Body of pancreas (tissue), 4 donors: ENCODE results near the gene ORAI2.

Source experiments
- POLR2A ChIP-seq, 3 donors: fragments of 450-650 bp; IDR thresholded peaks; one replicate each; pipeline ENCODE4 v1.6.1; 2016; ENCODE audit warnings: antibody characterized with exemption in 3 of 3, mild to moderate bottlenecking in 2 of 3
- TF ChIP-seq, protein P1 (sequence below), 7 experiments: fragments of 450-650 bp in 4 of 7; fragments of 200-600 bp in 3 of 7; sonication (generic) in 3 of 7; IDR thresholded peaks; one replicate each; pipeline ENCODE4 v1.5.1; 2016 to 2019; ENCODE audit warnings: antibody characterized with exemption in 7 of 7

DNA sequence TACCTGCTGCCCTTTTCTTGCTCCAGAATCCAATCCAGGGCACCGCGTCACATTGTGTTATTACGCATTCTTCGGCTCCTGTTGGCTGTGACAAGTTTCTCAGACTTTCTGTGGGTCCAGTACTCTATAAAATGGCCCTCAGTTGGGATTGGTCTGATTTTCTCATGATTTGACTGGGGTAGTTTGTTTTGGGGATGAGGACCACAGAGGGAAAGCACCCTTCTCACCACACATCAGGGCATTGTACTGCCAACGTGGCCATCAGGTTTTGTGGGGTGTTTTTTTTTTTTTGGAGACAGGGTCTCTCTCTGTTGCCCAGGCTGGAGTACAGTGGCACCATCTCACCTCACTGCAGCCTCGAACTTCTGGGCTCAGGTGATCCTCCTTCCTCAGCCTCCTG, 17.0 kb upstream of the ORAI2 start:
- TF ChIP-seq, protein P1, sequence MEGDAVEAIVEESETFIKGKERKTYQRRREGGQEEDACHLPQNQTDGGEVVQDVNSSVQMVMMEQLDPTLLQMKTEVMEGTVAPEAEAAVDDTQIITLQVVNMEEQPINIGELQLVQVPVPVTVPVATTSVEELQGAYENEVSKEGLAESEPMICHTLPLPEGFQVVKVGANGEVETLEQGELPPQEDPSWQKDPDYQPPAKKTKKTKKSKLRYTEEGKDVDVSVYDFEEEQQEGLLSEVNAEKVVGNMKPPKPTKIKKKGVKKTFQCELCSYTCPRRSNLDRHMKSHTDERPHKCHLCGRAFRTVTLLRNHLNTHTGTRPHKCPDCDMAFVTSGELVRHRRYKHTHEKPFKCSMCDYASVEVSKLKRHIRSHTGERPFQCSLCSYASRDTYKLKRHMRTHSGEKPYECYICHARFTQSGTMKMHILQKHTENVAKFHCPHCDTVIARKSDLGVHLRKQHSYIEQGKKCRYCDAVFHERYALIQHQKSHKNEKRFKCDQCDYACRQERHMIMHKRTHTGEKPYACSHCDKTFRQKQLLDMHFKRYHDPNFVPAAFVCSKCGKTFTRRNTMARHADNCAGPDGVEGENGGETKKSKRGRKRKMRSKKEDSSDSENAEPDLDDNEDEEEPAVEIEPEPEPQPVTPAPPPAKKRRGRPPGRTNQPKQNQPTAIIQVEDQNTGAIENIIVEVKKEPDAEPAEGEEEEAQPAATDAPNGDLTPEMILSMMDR (IDR thresholded peaks at IDR 0.05): no peak
- TF ChIP-seq POLR2A (IDR thresholded peaks at IDR 0.05): no peak
